ENCODE measurements around the gene MCF2L. TPM values are rescaled to one million over a fixed set of nuclear protein-coding genes. Genes with fewer than 3 reads are reported as not detected.

The MCF2L gene
- total RNA-seq, 4 donors from 2014 or later: 46.5 to 89.7 (median 55.0) TPM

DNA sequence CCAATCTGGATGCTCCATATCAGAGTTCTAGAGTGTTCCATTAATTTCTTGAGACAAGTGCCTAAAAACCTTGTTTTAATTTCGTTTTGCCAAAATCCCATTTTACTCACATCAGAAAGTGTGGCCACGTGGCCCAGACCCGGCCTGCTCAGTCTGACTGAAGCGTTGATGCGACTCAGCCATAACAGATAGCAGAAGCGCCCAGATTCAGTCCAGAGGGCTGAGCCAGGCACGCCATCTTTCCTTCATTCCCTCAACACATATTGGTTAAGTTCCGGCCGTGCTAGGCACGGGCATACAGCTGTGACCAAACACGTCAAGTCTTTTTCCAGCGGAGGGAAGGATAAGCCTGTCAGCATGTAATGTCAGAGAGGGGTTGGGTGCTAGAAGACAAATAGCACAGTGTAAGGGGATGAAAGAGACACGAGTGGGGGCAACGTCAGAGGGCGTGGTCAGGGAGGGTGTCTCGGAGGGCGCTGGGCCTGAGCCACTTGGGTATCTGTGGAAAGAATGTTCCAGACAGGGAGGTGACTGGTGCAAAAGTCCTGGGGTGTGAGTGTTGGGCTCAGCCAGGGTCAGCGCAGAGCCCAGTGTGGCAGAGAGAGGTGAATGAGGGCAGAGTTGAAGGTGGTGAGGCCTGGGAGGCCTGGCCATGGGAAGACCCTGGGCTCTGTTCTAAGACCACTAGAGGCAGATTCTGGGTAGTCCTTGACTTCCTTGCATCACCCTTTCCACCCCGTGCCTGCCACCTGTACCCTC is 156.7 kb downstream of the MCF2L start:
- DNase-seq (ENCODE audit: low spot score in 2 of 2): peak in 1 of 2 donors; percentile 76
- TF ChIP-seq POLR2A (IDR thresholded peaks at IDR 0.05) (no peak), CTCF (IDR thresholded peaks at IDR 0.05) (no peak)
- 91 to 92% methylated on average over 19 of the region's 19 CpGs for WGBS, 2 donors
- intact Hi-C loops (cut with DNase I; ENCODE audit: low total_unique reads): no loop called here
- H3K4me3 ChIP-seq (ENCODE audit: low read depth, poor library complexity, severe bottlenecking): no peak overlapping the region

DNA sequence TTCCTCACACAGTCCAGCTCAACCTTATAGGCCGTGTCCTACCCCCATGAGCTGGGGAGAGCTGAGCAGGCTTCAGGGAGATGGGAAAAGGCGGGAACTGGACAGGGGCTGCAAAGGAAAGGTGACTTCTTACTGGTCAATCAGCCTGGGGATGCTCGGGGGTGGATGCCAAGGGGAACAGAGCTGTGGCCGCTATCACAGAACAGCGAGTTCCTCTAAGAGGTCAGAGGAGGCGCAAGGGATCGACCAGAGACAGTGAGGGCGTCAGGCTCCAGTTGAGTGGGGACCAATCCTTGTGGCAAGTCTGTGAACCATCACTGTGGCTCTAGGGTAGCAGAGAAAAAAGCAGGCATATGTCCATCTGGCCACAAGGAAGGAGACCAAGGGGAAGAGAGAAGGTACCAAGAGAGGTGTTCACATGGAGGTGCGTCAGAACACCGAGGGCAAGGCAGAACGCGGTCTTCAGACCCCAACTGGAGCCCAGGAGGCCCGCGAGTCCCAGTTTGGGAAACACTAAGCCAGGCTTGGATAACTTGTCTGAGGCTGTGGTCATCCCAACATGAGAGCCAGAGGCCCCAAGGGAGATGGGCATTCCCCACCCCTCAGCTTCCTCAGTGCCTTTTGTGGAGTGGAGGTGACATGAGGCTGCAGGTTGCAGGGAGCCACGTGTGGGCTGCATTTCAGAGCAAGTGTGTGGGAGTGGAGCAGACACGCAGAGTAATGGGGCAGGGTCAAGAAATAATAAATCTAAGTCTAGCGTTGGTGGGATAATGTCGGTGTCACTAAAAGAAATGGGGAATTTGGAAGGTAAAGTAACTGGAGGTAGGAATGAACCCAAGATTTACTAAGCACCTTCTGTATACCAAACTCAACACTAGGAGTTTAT is 157.5 kb downstream of the MCF2L start:
- peak in 1 of 2 donors; percentile 54 for DNase-seq (ENCODE audit: low spot score in 2 of 2)
- 92 to 93% methylated on average over 18 of the region's 18 CpGs for WGBS, 2 donors
- TF ChIP-seq POLR2A (IDR thresholded peaks at IDR 0.05): no peak
- TF ChIP-seq CTCF (IDR thresholded peaks at IDR 0.05): no peak
- no peak overlapping the region for H3K4me3 ChIP-seq (ENCODE audit: low read depth, poor library complexity, severe bottlenecking)
- intact Hi-C loops (cut with DNase I; ENCODE audit: low total_unique reads): no loop called here

DNA sequence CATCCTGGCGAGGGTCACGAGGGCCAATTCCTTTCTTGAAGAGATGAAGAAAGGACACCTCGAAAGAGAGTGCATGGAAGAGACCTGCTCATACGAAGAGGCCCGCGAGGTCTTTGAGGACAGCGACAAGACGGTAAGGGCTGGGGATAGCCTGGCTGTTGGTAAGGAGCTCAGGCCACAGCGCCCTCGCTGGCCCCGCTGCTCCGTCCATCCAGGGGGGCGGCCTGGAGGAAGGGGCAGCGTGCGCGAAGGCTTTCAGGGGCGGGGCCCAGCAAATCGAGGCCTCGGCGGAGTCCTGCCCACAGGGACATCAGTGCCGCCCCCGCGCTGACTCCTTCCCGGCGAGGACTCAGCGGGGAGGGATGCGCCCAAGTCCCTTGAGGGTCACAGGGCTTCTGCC is 160.5 kb downstream of the MCF2L start:
- intact Hi-C loops (cut with DNase I; ENCODE audit: low total_unique reads): no loop called here
- 77 to 83% methylated on average over 27 of the region's 27 CpGs for WGBS, 2 donors
- peak in 1 of 2 donors; percentile 80 for DNase-seq (ENCODE audit: low spot score in 2 of 2)
- no peak for TF ChIP-seq POLR2A (IDR thresholded peaks at IDR 0.05)
- TF ChIP-seq CTCF (IDR thresholded peaks at IDR 0.05): no peak
- H3K4me3 ChIP-seq (ENCODE audit: low read depth, poor library complexity, severe bottlenecking): no peak overlapping the region

GRCh38 chr13:113129921-113130750 is 161.1 kb downstream of the MCF2L start:
- DNase-seq (ENCODE audit: low spot score in 2 of 2): peak in 1 of 2 donors; percentile 83
- intact Hi-C loops (cut with DNase I; ENCODE audit: low total_unique reads): no loop called here
- no peak overlapping the region for H3K4me3 ChIP-seq (ENCODE audit: low read depth, poor library complexity, severe bottlenecking)
- 50 to 60% methylated on average over 59 of the region's 60 CpGs for WGBS, 2 donors
- TF ChIP-seq CTCF (IDR thresholded peaks at IDR 0.05) (no peak), POLR2A (IDR thresholded peaks at IDR 0.05) (no peak)

DNA sequence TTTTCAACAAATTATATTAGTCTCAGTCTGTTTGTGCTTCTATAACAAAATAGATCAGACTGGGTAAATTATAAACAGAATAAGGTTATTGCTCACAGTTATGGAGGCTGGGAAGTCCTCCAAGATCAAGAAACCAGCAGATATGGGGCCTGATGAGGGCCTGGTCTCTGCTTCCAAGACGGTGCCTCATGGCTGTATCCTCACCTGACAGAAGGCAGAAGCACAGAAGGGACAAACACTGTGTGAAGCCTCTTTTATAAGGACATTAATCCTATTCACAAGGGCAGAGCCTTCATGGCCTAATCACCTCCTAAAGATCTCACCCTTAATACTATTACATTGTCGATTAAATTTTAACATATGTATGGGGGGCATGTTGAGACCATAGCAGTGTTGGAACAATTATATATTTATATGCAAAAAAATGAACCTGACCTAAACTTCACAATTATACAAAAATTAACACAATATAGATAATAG is 166.3 kb downstream of the MCF2L start:
- WGBS, 2 donors: 90 to 91% methylated on average over 2 of the region's 2 CpGs
- DNase-seq (ENCODE audit: low spot score in 2 of 2): no peak
- intact Hi-C loops (cut with DNase I; ENCODE audit: low total_unique reads): no loop called here
- H3K4me3 ChIP-seq (ENCODE audit: low read depth, poor library complexity, severe bottlenecking): no peak overlapping the region
- TF ChIP-seq CTCF (IDR thresholded peaks at IDR 0.05) (no peak), POLR2A (IDR thresholded peaks at IDR 0.05) (no peak)
